Neural cell (in vitro differentiated cells): ENCODE results near the gene MRPL12. TPM values are rescaled to one million over a fixed set of nuclear protein-coding genes. Genes with fewer than 3 reads are reported as not detected.
A peak's percentile ranks its signal among the peaks of the same experiment; 100 is the strongest.

ENCODE experiments used
- H2AFZ ChIP-seq: fragments of 200-600, 300-800 bp; sonication (generic), shearing (Covaris generic); 2 replicates; pipeline ENCODE4 v1.6.0; 2014; ENCODE audit warnings: low read depth, mild to moderate bottlenecking, antibody characterized with exemption, low read length, moderate library complexity
- H3F3A ChIP-seq: fragments of 200-600 bp; shearing (Covaris generic); 2 replicates; pipeline ENCODE4 v1.6.1; 2016; ENCODE audit warnings: mild to moderate bottlenecking, moderate library complexity, mixed read lengths, antibody characterized with exemption, low read length; ENCODE audit not compliant: insufficient read depth, poor library complexity, severe bottlenecking
- H3K27ac ChIP-seq: fragments of 200-600, 300-800 bp; sonication (generic), shearing (Covaris generic); 2 replicates; pipeline ENCODE4 v1.5.1; 2014; ENCODE audit warnings: mild to moderate bottlenecking, low read length, moderate library complexity
- H3K27me3 ChIP-seq: fragments of 300-800, 200-600 bp; sonication (generic), shearing (Covaris generic); 2 replicates; pipeline ENCODE4 v1.6.0; 2014; ENCODE audit warnings: mild to moderate bottlenecking, low read depth, low read length, moderate library complexity; ENCODE audit not compliant: insufficient read depth
- H3K36me3 ChIP-seq: fragments of 300-800, 200-600 bp; sonication (generic), shearing (Covaris generic); 2 replicates; pipeline ENCODE4 v1.5.1; 2014; ENCODE audit warnings: mild to moderate bottlenecking, antibody characterized with exemption, low read length, moderate library complexity; ENCODE audit not compliant: insufficient read depth
- H3K4me2 ChIP-seq: fragments of 300-800, 200-600 bp; sonication (generic), shearing (Covaris generic); 2 replicates; pipeline ENCODE4 v1.6.0; 2014; ENCODE audit warnings: mild to moderate bottlenecking, low read length
- H3K4me3 ChIP-seq: fragments of 300-800, 200-600 bp; sonication (generic), shearing (Covaris generic); 2 replicates; pipeline ENCODE4 v1.5.1; 2014; ENCODE audit warnings: mild to moderate bottlenecking, low read length, moderate library complexity
- H3K79me2 ChIP-seq: fragments of 200-600 bp; shearing (Covaris generic); replicated peaks from 2 replicates; pipeline ENCODE4 v1.6.0; 2014; ENCODE audit warnings: mild to moderate bottlenecking, low read length, moderate library complexity; ENCODE audit not compliant: insufficient read depth
- H3K9ac ChIP-seq: fragments of 300-800, 200-600 bp; sonication (generic), shearing (Covaris generic); 2 replicates; pipeline ENCODE4 v1.6.1; 2016; ENCODE audit warnings: mild to moderate bottlenecking, low read length, mixed read lengths
- H3K9me2 ChIP-seq: fragments of 200-600 bp; shearing (Covaris generic); 2 replicates; pipeline ENCODE4 v1.6.1; 2016; ENCODE audit warnings: mild to moderate bottlenecking, low read length, mixed read lengths; ENCODE audit not compliant: insufficient read depth
- H3K9me3 ChIP-seq: fragments of 200-600, 300-800 bp; sonication (generic), shearing (Covaris generic); 2 replicates; pipeline ENCODE4 v1.6.1; 2016; ENCODE audit warnings: mild to moderate bottlenecking, mixed run types, low read length, moderate library complexity, mixed read lengths
- H4K20me1 ChIP-seq: fragments of 200-600 bp; shearing (Covaris generic); 2 replicates; pipeline ENCODE4 v1.6.1; 2016; ENCODE audit warnings: mild to moderate bottlenecking, mixed run types; ENCODE audit not compliant: insufficient read depth
- CTCF ChIP-seq: fragments of 450-650 bp; IDR thresholded peaks from 2 replicates; pipeline ENCODE4 v1.5.1; 2014; ENCODE audit warnings: antibody characterized with exemption, mild to moderate bottlenecking, moderate library complexity; ENCODE audit not compliant: poor library complexity, severe bottlenecking
- EP300 ChIP-seq: fragments of 450-650 bp; conservative IDR thresholded peaks from 2 replicates; pipeline ENCODE4 v1.6.1; 2014; ENCODE audit warnings: antibody characterized with exemption, mild to moderate bottlenecking, moderate library complexity; ENCODE audit not compliant: poor library complexity, severe bottlenecking
- EZH2 ChIP-seq: fragments of 200-600, 300-800 bp; shearing (Covaris generic), sonication (generic); IDR thresholded peaks from 2 replicates; pipeline ENCODE4 v1.6.1; 2014; ENCODE audit warnings: antibody characterized with exemption, low read length, borderline replicate concordance, mild to moderate bottlenecking; ENCODE audit not compliant: insufficient read depth, poor library complexity, severe bottlenecking
- MXI1 ChIP-seq: fragments of 450-650 bp; conservative IDR thresholded peaks from 2 replicates; pipeline ENCODE4 v1.6.1; 2014; ENCODE audit warnings: antibody characterized with exemption, mild to moderate bottlenecking; ENCODE audit not compliant: poor library complexity, severe bottlenecking
- POLR2AphosphoS5 ChIP-seq: IDR thresholded peaks from 2 replicates; pipeline ENCODE4 v1.6.1; 2012
- RAD21 ChIP-seq: fragments of 450-650 bp; conservative IDR thresholded peaks from 2 replicates; pipeline ENCODE4 v1.6.1; 2014; ENCODE audit warnings: antibody characterized with exemption, mild to moderate bottlenecking, moderate library complexity
- REST ChIP-seq: IDR thresholded peaks from 2 replicates; pipeline ENCODE4 v1.6.1; 2012; ENCODE audit warnings: borderline replicate concordance
- SMC3 ChIP-seq: fragments of 450-650 bp; conservative IDR thresholded peaks from 2 replicates; pipeline ENCODE4 v1.6.1; 2014; ENCODE audit warnings: antibody characterized with exemption, mild to moderate bottlenecking, moderate library complexity; ENCODE audit not compliant: poor library complexity
- TAF1 ChIP-seq: IDR thresholded peaks from 2 replicates; pipeline ENCODE4 v1.6.1; 2012; ENCODE audit warnings: low read depth
- polyA plus RNA-seq: library from polyadenylated mRNA; depleted of rRNA; stranded (reverse); fragments of >200 nt; gene quantifications from 2 replicates; pipeline ENCODE4 v1.2.3, GENCODE V29; 2014

MRPL12 gene
- polyA plus RNA-seq, 1 donor from 2014 or later: 10.4 TPM

- Histone ChIP-seq H3K9me3 (no peaks in the 10 kb centered on the region), H3K36me3 (no peaks in the 10 kb centered on the region), H3K9ac (peak overlapping the region; percentile 80), H3K27me3 (no peaks in the 10 kb centered on the region), H3K27ac (no peak overlapping the region), H3K4me3 (peak overlapping the region; percentile 100), H3K4me2 (no peak overlapping the region), H3K79me2 (peaks cover 37% of the 10 kb centered on the region), H2AFZ (no peak overlapping the region), H4K20me1 (peaks cover 7% of the 10 kb centered on the region), H3F3A (no peaks in the 10 kb centered on the region), H3K9me2 (no peaks in the 10 kb centered on the region)
- no peak for TF ChIP-seq RAD21
- no peak for TF ChIP-seq EP300
- no peak for TF ChIP-seq TAF1
- no peak for TF ChIP-seq REST
- TF ChIP-seq MXI1: no peak
- no peak for TF ChIP-seq EZH2
- TF ChIP-seq POLR2AphosphoS5: no peak
- no peak for TF ChIP-seq CTCF
- no peak for TF ChIP-seq SMC3
These were observed 18.1 kb upstream of the MRPL12 start for GRCh38 chr17:81685108-81685507.

DNA sequence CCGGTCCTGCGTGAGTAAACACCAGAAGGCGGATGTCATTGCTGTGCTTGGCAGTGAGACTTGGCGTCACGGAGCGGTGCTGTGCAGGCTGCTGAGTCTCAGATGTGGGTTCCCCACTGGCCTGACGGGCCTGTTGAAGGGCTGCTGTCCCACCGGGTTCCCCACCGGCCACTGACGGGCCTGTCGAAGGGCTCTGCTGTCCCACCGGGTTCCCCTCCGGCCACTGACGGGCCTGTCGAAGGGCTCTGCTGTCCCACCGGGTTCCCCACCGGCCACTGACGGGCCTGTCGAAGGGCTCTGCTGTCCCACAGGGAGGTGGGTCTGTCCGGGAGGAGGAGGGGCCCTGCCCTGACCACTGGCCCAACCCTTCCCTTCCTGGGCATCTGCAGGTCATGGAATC lies 16.6 kb upstream of the MRPL12 start:
- H2AFZ ChIP-seq: no peak overlapping the region
- TF ChIP-seq EZH2 (no peak), POLR2AphosphoS5 (no peak), EP300 (no peak), CTCF (no peak), SMC3 (no peak), MXI1 (no peak), REST (no peak), TAF1 (no peak), RAD21 (no peak)

More for the DNA sequence above, 16.6 kb upstream of the MRPL12 start:
- H3K4me2 ChIP-seq: no peak overlapping the region
- no peak overlapping the region for H3K4me3 ChIP-seq
- no peaks in the 10 kb centered on the region for H3K9me2 ChIP-seq
- peaks cover 34% of the 10 kb centered on the region for H3K79me2 ChIP-seq
- no peaks in the 10 kb centered on the region for H3F3A ChIP-seq
- H3K9ac ChIP-seq: no peak overlapping the region
- no peaks in the 10 kb centered on the region for H3K36me3 ChIP-seq
- H3K9me3 ChIP-seq: no peaks in the 10 kb centered on the region
- no peaks in the 10 kb centered on the region for H3K27me3 ChIP-seq
- H3K27ac ChIP-seq: no peak overlapping the region
- peaks cover 7% of the 10 kb centered on the region for H4K20me1 ChIP-seq
